Thymus (tissue), 11 donors: ENCODE results near the gene FBXL7. TPM values are rescaled to one million over a fixed set of nuclear protein-coding genes. Genes with fewer than 3 reads are reported as not detected.

ENCODE experiments used
- DNase-seq, 9 donors: peaks; one replicate each; pipeline ENCODE4 v3.0.0-alpha.2; 2013; ENCODE audit warnings: low spot score in 9 of 9, low read depth in 6 of 9, missing footprints in 1 of 9
- H3K27ac ChIP-seq, 2 donors: one replicate each; pipeline ENCODE4 v1.5.1; 2013; ENCODE audit warnings: control low read depth in 1 of 2, low read depth in 1 of 2, low read length in 1 of 2, mild to moderate bottlenecking in 1 of 2, moderate library complexity in 1 of 2
- H3K27me3 ChIP-seq, 2 donors: one replicate each; pipeline ENCODE4 v1.5.1; 2013; ENCODE audit warnings: low read length in 1 of 2; ENCODE audit not compliant: control insufficient read depth in 2 of 2, insufficient read depth in 1 of 2
- H3K36me3 ChIP-seq, 2 donors: one replicate each; pipeline ENCODE4 v1.5.1; 2013; ENCODE audit warnings: low read length in 1 of 2, mild to moderate bottlenecking in 1 of 2, moderate library complexity in 1 of 2; ENCODE audit not compliant: control insufficient read depth in 2 of 2, insufficient read depth in 2 of 2
- H3K4me1 ChIP-seq, 2 donors: one replicate each; pipeline ENCODE4 v1.5.1; 2013; ENCODE audit warnings: low read length in 2 of 2; ENCODE audit not compliant: control insufficient read depth in 2 of 2, insufficient read depth in 2 of 2
- H3K4me3 ChIP-seq, 2 donors: one replicate each; pipeline ENCODE4 v1.5.1; 2013; ENCODE audit warnings: low read length in 2 of 2, control low read depth in 1 of 2, mild to moderate bottlenecking in 1 of 2
- H3K9me3 ChIP-seq, 2 donors: one replicate each; pipeline ENCODE4 v1.5.1; 2013; ENCODE audit warnings: low read length in 1 of 2, mild to moderate bottlenecking in 1 of 2; ENCODE audit not compliant: control insufficient read depth in 2 of 2, insufficient read depth in 1 of 2
- WGBS: extraction: QIAGEN DNeasy Blood & Tissue Kit; methylation state at CpG from one replicate; pipeline ENCODE4 v1.1.7; 2013; 5-methylcytosine and 5-hydroxymethylcytosine counted together
- polyA plus RNA-seq: library from polyadenylated mRNA; stranded (reverse); fragments of 200-250 nt; gene quantifications from one replicate; pipeline ENCODE4 v1.2.3, GENCODE V29; 2013
- total RNA-seq: library from RNA; stranded (reverse); fragments of 120-200 nt; gene quantifications from one replicate; pipeline ENCODE4 v1.2.4, GENCODE V29; 2013
- donor health status: healthy.

FBXL7 gene
- total and polyA plus RNA-seq, 2 donors, result 0.90 to 2.7 TPM

GRCh38 chr5:15951126-15951525 is 451.1 kb downstream of the FBXL7 start:
- WGBS, result 87% methylated on average over 3 of the region's 3 CpGs
- no peaks in the 10 kb centered on the region for H3K36me3 ChIP-seq
- peaks cover 0 to 2% of the 10 kb centered on the region in 2 donors for H3K9me3 ChIP-seq
- H3K4me3 ChIP-seq, result no peak overlapping the region
- no peak for DNase-seq
- no peak overlapping the region for H3K27ac ChIP-seq
- H3K4me1 ChIP-seq, result no peaks in the 10 kb centered on the region
- no peaks in the 10 kb centered on the region for H3K27me3 ChIP-seq

- H3K27me3 ChIP-seq, result no peaks in the 10 kb centered on the region
- H3K4me3 ChIP-seq, result no peak overlapping the region
- H3K27ac ChIP-seq, result no peak overlapping the region
- H3K36me3 ChIP-seq, result no peaks in the 10 kb centered on the region
- 95% methylated on average over 3 of the region's 3 CpGs for WGBS
- peaks cover 0 to 2% of the 10 kb centered on the region in 2 donors for H3K9me3 ChIP-seq
- H3K4me1 ChIP-seq, result no peaks in the 10 kb centered on the region
- DNase-seq, result no peak
These were observed 451.6 kb downstream of the FBXL7 start for GRCh38 chr5:15951550-15951949.

GRCh38 chr5:15956622-15957021 is 456.6 kb downstream of the FBXL7 start:
- H3K4me3 ChIP-seq, result no peak overlapping the region
- no peaks in the 10 kb centered on the region for H3K4me1 ChIP-seq
- DNase-seq, result no peak
- WGBS, result 92% methylated on average over 6 of the region's 6 CpGs
- H3K27me3 ChIP-seq, result no peaks in the 10 kb centered on the region
- H3K27ac ChIP-seq, result no peak overlapping the region
- H3K9me3 ChIP-seq, result peaks cover 0 to 6% of the 10 kb centered on the region in 2 donors
- no peaks in the 10 kb centered on the region for H3K36me3 ChIP-seq

GRCh38 chr5:15957124-15957523 is 457.1 kb downstream of the FBXL7 start:
- Histone ChIP-seq H3K27ac (no peak overlapping the region), H3K4me1 (no peaks in the 10 kb centered on the region), H3K27me3 (no peaks in the 10 kb centered on the region), H3K9me3 (peaks cover 0 to 6% of the 10 kb centered on the region in 2 donors), H3K36me3 (no peaks in the 10 kb centered on the region), H3K4me3 (no peak overlapping the region)
- WGBS, result 69% methylated on average over 5 of the region's 5 CpGs
- no peak for DNase-seq

- Histone ChIP-seq H3K27me3 (no peaks in the 10 kb centered on the region), H3K4me1 (no peaks in the 10 kb centered on the region), H3K36me3 (no peaks in the 10 kb centered on the region), H3K27ac (no peak overlapping the region), H3K9me3 (peaks cover 0 to 6% of the 10 kb centered on the region in 2 donors), H3K4me3 (no peak overlapping the region)
- WGBS, result 93% methylated on average over 7 of the region's 7 CpGs
- no peak for DNase-seq
These were observed 459.6 kb downstream of the FBXL7 start for GRCh38 chr5:15959370-15960164.

GRCh38 chr5:15966066-15966640 is 466.2 kb downstream of the FBXL7 start:
- no peak for DNase-seq
- Histone ChIP-seq H3K27me3 (no peaks in the 10 kb centered on the region), H3K4me1 (no peaks in the 10 kb centered on the region), H3K36me3 (no peaks in the 10 kb centered on the region), H3K4me3 (no peak overlapping the region), H3K9me3 (no peaks in the 10 kb centered on the region), H3K27ac (no peak overlapping the region)
- WGBS, result 81% methylated on average over 6 of the region's 6 CpGs

GRCh38 chr5:15966651-15967050 is 466.7 kb downstream of the FBXL7 start:
- H3K9me3 ChIP-seq, result no peaks in the 10 kb centered on the region
- H3K27ac ChIP-seq, result no peak overlapping the region
- H3K36me3 ChIP-seq, result no peaks in the 10 kb centered on the region
- H3K4me1 ChIP-seq, result no peaks in the 10 kb centered on the region
- H3K4me3 ChIP-seq, result no peak overlapping the region
- no peaks in the 10 kb centered on the region for H3K27me3 ChIP-seq
- no peak for DNase-seq

- Histone ChIP-seq H3K4me1 (no peaks in the 10 kb centered on the region), H3K36me3 (no peaks in the 10 kb centered on the region), H3K4me3 (no peak overlapping the region), H3K27me3 (no peaks in the 10 kb centered on the region), H3K27ac (no peak overlapping the region), H3K9me3 (no peaks in the 10 kb centered on the region)
- 94% methylated on average over 4 of the region's 4 CpGs for WGBS
- no peak for DNase-seq
These were observed 469.0 kb downstream of the FBXL7 start for GRCh38 chr5:15968993-15969392.

GRCh38 chr5:15977851-15978250 is 477.9 kb downstream of the FBXL7 start:
- DNase-seq, result no peak
- Histone ChIP-seq H3K27me3 (no peaks in the 10 kb centered on the region), H3K4me1 (no peaks in the 10 kb centered on the region), H3K9me3 (no peaks in the 10 kb centered on the region), H3K4me3 (no peak overlapping the region), H3K36me3 (no peaks in the 10 kb centered on the region), H3K27ac (no peak overlapping the region)
- 87% methylated on average over 4 of the region's 4 CpGs for WGBS
